ENCODE measurements around the gene NKX1-1.

- TF ChIP-seq POLR2A (IDR thresholded peaks at IDR 0.05), result no peak
- TF ChIP-seq, protein P1, sequence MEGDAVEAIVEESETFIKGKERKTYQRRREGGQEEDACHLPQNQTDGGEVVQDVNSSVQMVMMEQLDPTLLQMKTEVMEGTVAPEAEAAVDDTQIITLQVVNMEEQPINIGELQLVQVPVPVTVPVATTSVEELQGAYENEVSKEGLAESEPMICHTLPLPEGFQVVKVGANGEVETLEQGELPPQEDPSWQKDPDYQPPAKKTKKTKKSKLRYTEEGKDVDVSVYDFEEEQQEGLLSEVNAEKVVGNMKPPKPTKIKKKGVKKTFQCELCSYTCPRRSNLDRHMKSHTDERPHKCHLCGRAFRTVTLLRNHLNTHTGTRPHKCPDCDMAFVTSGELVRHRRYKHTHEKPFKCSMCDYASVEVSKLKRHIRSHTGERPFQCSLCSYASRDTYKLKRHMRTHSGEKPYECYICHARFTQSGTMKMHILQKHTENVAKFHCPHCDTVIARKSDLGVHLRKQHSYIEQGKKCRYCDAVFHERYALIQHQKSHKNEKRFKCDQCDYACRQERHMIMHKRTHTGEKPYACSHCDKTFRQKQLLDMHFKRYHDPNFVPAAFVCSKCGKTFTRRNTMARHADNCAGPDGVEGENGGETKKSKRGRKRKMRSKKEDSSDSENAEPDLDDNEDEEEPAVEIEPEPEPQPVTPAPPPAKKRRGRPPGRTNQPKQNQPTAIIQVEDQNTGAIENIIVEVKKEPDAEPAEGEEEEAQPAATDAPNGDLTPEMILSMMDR (IDR thresholded peaks at IDR 0.05), result no peak
Measured at GRCh38 chr4:1403591-1404572, 2.4 kb downstream of the NKX1-1 start.

Measured in testis (tissue), 2 donors.